HT-29 (cell line): ENCODE measurements around the gene UBE2I. TPM values are rescaled to one million over a fixed set of nuclear protein-coding genes. Genes with fewer than 3 reads are reported as not detected.
"Not testable (repeated sequence)": the region's sequence is repeated elsewhere in the genome, so short reads cannot be mapped to it uniquely, and the experiment has no call there.

Experiments
- DNase-seq: peaks from one replicate; pipeline ENCODE4 v3.0.0-alpha.2; 2015; ENCODE audit warnings: low spot score
- total RNA-seq: library from RNA; depleted of rRNA; stranded (reverse); fragments of >200 nt; shearing (Covaris generic); gene quantifications from 2 replicates; pipeline ENCODE4 v1.2.3, GENCODE V29; 2014; rRNA removed

The UBE2I gene
- total RNA-seq = 90.1 and 116 TPM in 2 replicates

DNA sequence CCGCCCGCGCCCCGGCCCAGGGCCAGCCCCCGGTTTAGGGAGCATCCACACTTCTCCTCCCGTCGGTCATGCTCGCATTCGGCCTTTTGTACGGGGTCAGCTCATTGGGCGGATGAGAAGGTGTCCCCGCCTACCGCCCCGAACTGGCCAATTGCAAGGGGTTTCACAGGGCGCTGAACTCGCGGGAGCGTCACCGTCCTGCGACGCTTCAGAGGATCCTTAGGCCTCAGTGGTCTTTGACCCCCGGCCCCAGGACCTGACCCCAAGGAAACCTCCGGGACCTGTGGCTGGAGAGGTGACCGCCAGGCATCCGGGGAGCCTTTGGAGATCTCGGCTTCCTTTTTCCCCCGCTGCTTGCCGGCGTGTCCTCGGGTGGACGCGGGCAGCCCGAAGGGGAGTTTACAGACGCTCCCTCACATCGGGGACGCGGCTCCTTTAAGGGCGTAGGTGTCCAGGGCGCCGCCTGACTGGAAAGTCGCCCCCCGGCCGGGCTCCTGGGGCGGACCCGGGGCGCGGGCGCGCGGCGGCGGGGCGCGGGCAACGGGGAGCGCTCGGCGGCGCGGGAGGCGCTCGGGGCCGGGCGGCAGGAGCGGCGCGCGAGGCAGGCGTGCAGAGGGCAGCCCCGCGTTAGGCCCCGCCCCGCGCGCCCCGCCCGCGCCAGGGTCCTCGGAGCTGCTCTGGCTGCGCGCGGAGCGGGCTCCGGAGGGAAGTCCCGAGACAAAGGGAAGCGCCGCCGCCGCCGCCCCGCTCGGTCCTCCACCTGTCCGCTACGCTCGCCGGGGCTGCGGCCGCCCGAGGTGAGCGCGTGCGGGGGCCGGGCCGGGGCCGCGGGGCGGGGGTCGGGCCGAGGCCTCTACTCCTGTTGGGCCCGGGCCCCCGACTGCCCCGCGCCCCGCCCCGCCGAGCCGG lies at the start of gene UBE2I:
Gene UBE2I (plus strand): TSS at position 660 of the 909 bp plus-strand sequence. CDS start 4,395 bp downstream, outside the sequence.
- DNase-seq = peak; percentile 96

DNA sequence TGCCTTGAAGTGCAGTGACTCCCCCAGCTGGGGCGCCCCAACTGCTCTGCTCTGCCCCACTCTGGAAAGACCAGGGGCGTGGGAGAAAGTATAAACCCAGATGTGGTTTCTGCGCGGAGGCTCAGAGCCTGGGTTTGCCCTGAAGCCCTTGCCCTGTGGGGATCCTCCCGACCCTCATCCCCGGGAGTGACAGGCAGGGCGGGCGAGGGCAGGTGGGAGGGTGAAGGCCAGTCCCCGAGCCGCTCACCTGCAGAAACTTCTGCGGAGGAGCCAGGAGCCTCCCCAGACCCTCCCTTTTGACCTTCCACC lies 49.7 kb upstream of the UBE2I start:
- DNase-seq = no peak

GRCh38 chr16:1260101-1260680 lies 49.2 kb upstream of the UBE2I start:
- no peak for DNase-seq

- no peak for DNase-seq
Measured at GRCh38 chr16:1261131-1261892, 48.1 kb upstream of the UBE2I start.

DNA sequence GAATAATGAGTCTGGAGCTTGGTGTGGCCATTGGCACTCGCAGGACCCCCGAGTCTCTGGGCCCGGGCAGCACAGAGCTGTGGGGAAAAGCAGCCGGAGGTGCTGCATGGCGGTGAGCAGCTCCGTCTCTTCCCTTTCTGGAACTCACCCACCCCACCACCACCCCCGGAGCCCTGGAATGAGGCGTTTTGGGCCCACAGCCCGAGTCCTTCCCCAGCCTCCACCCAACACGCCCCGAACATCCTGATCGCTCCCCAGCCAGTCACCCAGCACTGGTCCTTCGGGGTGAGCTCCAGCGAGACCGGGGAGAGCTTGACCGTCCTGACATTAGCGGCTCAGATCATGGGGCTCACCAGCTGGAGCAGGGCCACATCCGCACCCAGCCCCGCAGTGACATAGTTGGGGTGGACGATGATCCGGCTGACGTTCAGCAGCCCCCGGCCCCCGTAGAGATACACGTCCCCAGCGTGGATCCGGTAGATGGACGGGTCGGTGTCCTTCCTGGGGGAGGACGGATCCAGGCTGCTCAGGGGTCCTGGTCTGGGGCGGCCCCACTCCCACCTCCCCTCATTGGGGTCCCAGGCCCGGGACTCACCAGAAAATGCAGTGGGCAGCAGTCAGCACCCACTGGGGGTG lies 47.1 kb upstream of the UBE2I start:
- DNase-seq = no peak

DNA sequence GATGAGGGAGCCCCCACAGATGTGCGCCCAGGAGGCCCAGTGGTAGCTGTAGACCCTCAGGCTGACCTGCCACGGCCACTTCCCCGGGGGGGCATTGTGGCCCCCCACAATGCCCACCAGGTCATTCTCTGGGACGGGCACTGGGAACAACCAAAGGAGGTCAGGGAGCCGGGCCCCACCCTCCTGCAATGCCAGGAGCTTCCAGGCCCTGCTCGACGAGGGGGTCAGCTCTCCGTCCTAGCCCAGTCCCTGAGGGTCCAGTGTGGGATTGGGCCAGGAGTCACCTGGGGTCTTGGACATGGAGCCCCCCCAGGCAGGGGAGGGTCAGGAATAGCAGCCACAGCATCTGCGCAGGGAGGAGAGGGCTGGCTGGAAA lies 46.6 kb upstream of the UBE2I start:
- DNase-seq = no peak

- DNase-seq = no peak
Measured at GRCh38 chr16:1263591-1264344, 45.7 kb upstream of the UBE2I start.

- no peak for DNase-seq
Measured at GRCh38 chr16:1264345-1265089, 44.9 kb upstream of the UBE2I start.

DNA sequence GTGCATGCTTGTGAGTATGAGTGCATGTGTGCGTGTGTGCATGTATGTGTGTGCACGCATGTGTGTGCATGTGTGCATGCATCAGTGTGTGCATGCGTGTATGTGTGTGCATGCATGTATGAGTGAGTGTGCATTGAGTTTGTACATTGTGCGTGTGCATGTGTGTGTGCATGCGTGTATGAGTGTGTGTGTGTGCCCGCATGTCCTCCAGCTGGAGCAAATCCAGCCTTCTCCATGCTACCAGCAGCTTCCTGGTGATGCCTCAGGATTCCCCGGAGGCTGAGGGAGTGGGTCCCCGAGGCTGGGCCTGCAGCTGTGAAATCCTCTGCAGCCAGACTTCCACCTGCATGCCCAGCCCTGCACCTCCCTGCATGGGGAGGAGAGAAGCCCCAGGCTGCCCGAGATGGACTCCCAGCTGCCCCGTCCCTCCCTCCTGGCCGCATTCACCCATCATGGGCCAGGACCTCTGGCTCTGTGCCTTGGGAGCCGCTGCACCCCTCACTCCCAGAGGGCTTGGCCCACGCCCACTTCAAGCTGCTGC lies 44.3 kb upstream of the UBE2I start:
- DNase-seq = no peak

GRCh38 chr16:1265826-1266225 lies 43.6 kb upstream of the UBE2I start:
- DNase-seq = no peak

GRCh38 chr16:1269418-1269817 lies 40.0 kb upstream of the UBE2I start:
- DNase-seq = not testable (repeated sequence)

GRCh38 chr16:1271380-1271723 lies 38.1 kb upstream of the UBE2I start:
- DNase-seq = no peak

- DNase-seq = peak; percentile 57
Measured at GRCh38 chr16:1271724-1272413, 37.6 kb upstream of the UBE2I start.

- DNase-seq = no peak
Measured at GRCh38 chr16:1272453-1273198, 36.8 kb upstream of the UBE2I start.

DNA sequence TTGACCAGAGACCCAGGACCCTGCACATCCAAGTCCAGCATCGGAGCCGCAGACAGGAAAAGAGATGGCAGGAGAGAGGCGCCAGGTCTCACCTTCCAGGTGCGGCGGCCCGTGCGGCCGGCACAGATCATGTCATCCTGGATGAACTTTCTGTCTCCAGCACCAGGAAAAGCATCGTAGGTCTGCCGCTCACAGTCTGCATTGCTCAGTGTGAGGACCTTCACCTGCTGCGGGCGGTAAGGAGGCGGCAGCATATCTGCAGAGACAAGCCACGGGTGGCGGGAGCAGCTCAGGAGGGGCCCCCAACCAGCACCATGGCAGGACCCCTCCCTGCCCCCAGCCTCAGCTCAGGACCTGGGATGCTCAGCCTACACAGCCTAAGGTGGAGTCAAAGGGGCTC lies 35.6 kb upstream of the UBE2I start:
- no peak for DNase-seq

GRCh38 chr16:1274767-1275166 lies 34.7 kb upstream of the UBE2I start:
- DNase-seq = no peak

GRCh38 chr16:1275791-1276579 lies 33.5 kb upstream of the UBE2I start:
- DNase-seq = no peak

DNA sequence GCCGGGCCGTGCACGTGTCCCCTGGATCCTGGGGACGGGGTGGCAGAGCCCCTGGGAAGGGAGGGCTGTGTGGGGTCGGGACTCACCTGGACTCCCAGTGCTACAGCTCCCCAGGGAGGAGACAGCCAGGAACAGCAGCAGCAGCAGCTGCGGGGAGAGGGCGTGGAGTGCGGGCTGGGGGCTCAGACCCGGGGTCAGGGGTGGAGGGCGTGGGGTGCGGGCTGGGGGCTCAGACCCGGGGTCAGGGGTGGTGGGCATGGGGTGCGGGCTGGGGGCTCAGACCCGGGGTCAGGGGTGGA lies 32.9 kb upstream of the UBE2I start:
- DNase-seq = no peak
